SK-N-SH (cell line): Measurements from ENCODE around the gene LYRM2. TPM values are rescaled to one million over a fixed set of nuclear protein-coding genes. Genes with fewer than 3 reads are reported as not detected.

Experiments
- CTCF ChIA-PET: fragments of 300-600, 350-600 bp; formaldehyde crosslinking; extraction: SDS; loops from one replicate; lab custom pipeline; 2021; lab: Yijun Ruan, JAX
- POLR2A ChIA-PET: fragments of 350-600 bp; sonication (Branson Sonifier 250); formaldehyde crosslinking; extraction: SDS; loops from one replicate; lab custom pipeline; 2020; ENCODE audit warnings: antibody characterized with exemption, inconsistent platforms; lab: Yijun Ruan, JAX
- DNase-seq: peaks from one replicate; pipeline ENCODE4 v3.0.0; 2012
- H2AFZ ChIP-seq: fragments of 200-600 bp; sonication (generic); 2 replicates; pipeline ENCODE4 v1.8.1; 2016; ENCODE audit warnings: antibody characterized with exemption, mild to moderate bottlenecking, low read depth
- H3F3A ChIP-seq: fragments of 200-600 bp; sonication (generic); replicated peaks from 2 replicates; pipeline ENCODE3; 2016; ENCODE audit warnings: antibody characterized with exemption, mild to moderate bottlenecking; ENCODE audit not compliant: insufficient read depth
- H3K27ac ChIP-seq, 2 experiments: fragments of 200-500 bp in 1 of 2; fragments of 200-600 bp in 1 of 2; sonication (Bioruptor generic) in 1 of 2; sonication (generic), shearing (Covaris generic) in 1 of 2; 2 replicates each; pipeline versions ENCODE4 v1.5.1 to v1.6.1; 2014 to 2016; ENCODE audit warnings: low read depth in 2 of 2, inconsistent platforms in 1 of 2, low read length in 1 of 2, mild to moderate bottlenecking in 1 of 2, mixed read lengths in 1 of 2
- H3K27me3 ChIP-seq: fragments of 200-600 bp; sonication (generic), shearing (Covaris generic); 2 replicates; pipeline ENCODE4 v1.6.1; 2016; ENCODE audit warnings: mixed run types; ENCODE audit not compliant: insufficient read depth
- H3K36me3 ChIP-seq, 2 experiments: fragments of 200-500 bp in 1 of 2; fragments of 200-600 bp in 1 of 2; sonication (Bioruptor generic) in 1 of 2; sonication (generic) in 1 of 2; replicated peaks in 1 of 2; 2 replicates each; pipeline versions ENCODE3 to v1.5.1; 2014 to 2016; ENCODE audit warnings: low read length in 1 of 2, mild to moderate bottlenecking in 1 of 2; ENCODE audit not compliant: insufficient read depth in 2 of 2, control insufficient read depth in 1 of 2
- H3K4me1 ChIP-seq, 2 experiments: fragments of 200-500 bp in 1 of 2; fragments of 200-600 bp in 1 of 2; sonication (Bioruptor generic) in 1 of 2; sonication (generic), shearing (Covaris generic) in 1 of 2; 2 replicates each; pipeline versions ENCODE4 v1.5.1 to v1.6.1; 2014 to 2016; ENCODE audit warnings: low read depth in 1 of 2, low read length in 1 of 2, mixed run types in 1 of 2; ENCODE audit not compliant: insufficient read depth in 2 of 2, control insufficient read depth in 1 of 2
- H3K4me2 ChIP-seq: fragments of 200-600 bp; sonication (generic), shearing (Covaris generic); 2 replicates; pipeline ENCODE4 v1.6.1; 2017; ENCODE audit warnings: mixed run types
- H3K4me3 ChIP-seq, 2 experiments: fragments of 200-500 bp in 1 of 2; fragments of 200-600 bp in 1 of 2; sonication (Bioruptor generic) in 1 of 2; sonication (generic), shearing (Covaris generic) in 1 of 2; 2 replicates each; pipeline versions ENCODE4 v1.5.1 to v1.8.1; 2014 to 2016; ENCODE audit warnings: low read depth in 2 of 2, inconsistent platforms in 1 of 2, low read length in 1 of 2, mild to moderate bottlenecking in 1 of 2, mixed read lengths in 1 of 2, moderate library complexity in 1 of 2
- H3K79me2 ChIP-seq: fragments of 200-600 bp; sonication (generic); 2 replicates; pipeline ENCODE4 v1.8.1; 2017; ENCODE audit warnings: mild to moderate bottlenecking; ENCODE audit not compliant: insufficient read depth
- H3K9ac ChIP-seq: fragments of 200-600 bp; sonication (generic); 2 replicates; pipeline ENCODE4 v1.6.1; 2017; ENCODE audit warnings: mixed run types
- H3K9me2 ChIP-seq: fragments of 200-600 bp; sonication (generic); 2 replicates; pipeline ENCODE4 v1.6.1; 2017; ENCODE audit warnings: mixed run types
- H3K9me3 ChIP-seq: fragments of 200-600 bp; sonication (generic); 2 replicates; pipeline ENCODE4 v1.6.1; 2017; ENCODE audit warnings: mixed run types, mild to moderate bottlenecking, moderate library complexity
- H4K20me1 ChIP-seq: fragments of 200-600 bp; sonication (generic); 2 replicates; pipeline ENCODE4 v1.6.1; 2017; ENCODE audit warnings: mild to moderate bottlenecking, mixed run types; ENCODE audit not compliant: insufficient read depth
- CTCF ChIP-seq: fragments of 200-600 bp; sonication (generic); IDR thresholded peaks from 2 replicates; pipeline ENCODE4 v1.6.1; 2017; ENCODE audit warnings: antibody characterized with exemption, mild to moderate bottlenecking, moderate library complexity
- ELF1 ChIP-seq: IDR thresholded peaks from 2 replicates; pipeline ENCODE4 v1.4.0; 2012
- EZH2phosphoT487 ChIP-seq: fragments of 200-600 bp; sonication (generic); IDR thresholded peaks from 2 replicates; pipeline ENCODE4 v1.6.1; 2017; ENCODE audit warnings: low read depth, mixed run types, mild to moderate bottlenecking, antibody characterized with exemption, moderate library complexity, borderline replicate concordance
- FOSL2 ChIP-seq: IDR thresholded peaks from 2 replicates; pipeline ENCODE4 v1.4.0; 2012; ENCODE audit warnings: low read depth, mild to moderate bottlenecking, moderate library complexity, borderline replicate concordance
- FOXJ3 ChIP-seq: sonication (generic); formaldehyde crosslinking; IDR thresholded peaks from 2 replicates; pipeline ENCODE4 v1.5.1; 2020; ENCODE audit warnings: mild to moderate bottlenecking, missing genetic modification reagents
- GATA2 ChIP-seq: sonication (generic); formaldehyde crosslinking; IDR thresholded peaks from 2 replicates; pipeline ENCODE4 v1.5.0; 2020; ENCODE audit warnings: mild to moderate bottlenecking, missing genetic modification reagents
- JUND ChIP-seq: IDR thresholded peaks from 2 replicates; pipeline ENCODE4 v1.4.0; 2012
- MXI1 ChIP-seq: IDR thresholded peaks from 2 replicates; pipeline ENCODE4 v1.6.1; 2012; ENCODE audit warnings: mild to moderate bottlenecking, low read depth, low read length, improper control_type of control experiment
- NFIC ChIP-seq: IDR thresholded peaks from 2 replicates; pipeline ENCODE4 v1.4.0; 2012; ENCODE audit warnings: borderline replicate concordance
- NRF1 ChIP-seq: IDR thresholded peaks from 2 replicates; pipeline ENCODE4 v1.6.1; 2012; ENCODE audit warnings: low read depth, mild to moderate bottlenecking, low read length
- RCOR1 ChIP-seq: fragments of 150-350 bp; IDR thresholded peaks from 2 replicates; pipeline ENCODE4 v1.6.1; 2017; ENCODE audit warnings: antibody characterized with exemption, low read length
- RFX5 ChIP-seq: IDR thresholded peaks from 2 replicates; pipeline ENCODE4 v1.6.1; 2012; ENCODE audit warnings: mild to moderate bottlenecking, improper control_type of control experiment, low read length
- RXRA ChIP-seq: IDR thresholded peaks from 2 replicates; pipeline ENCODE4 v1.4.0; 2012; ENCODE audit warnings: low read depth, mild to moderate bottlenecking, borderline replicate concordance
- SIN3A ChIP-seq: IDR thresholded peaks from 2 replicates; pipeline ENCODE4 v1.6.1; 2012; ENCODE audit warnings: low read depth, mild to moderate bottlenecking, low read length, moderate library complexity, borderline replicate concordance
- SMC3 ChIP-seq: IDR thresholded peaks from 2 replicates; pipeline ENCODE4 v1.6.1; 2012; ENCODE audit warnings: low read depth, low read length, improper control_type of control experiment
- TAF1 ChIP-seq: IDR thresholded peaks from 2 replicates; pipeline ENCODE4 v1.6.1; 2012; ENCODE audit warnings: low read depth, mild to moderate bottlenecking, low read length, moderate library complexity, borderline replicate concordance
- TEAD4 ChIP-seq: IDR thresholded peaks from 2 replicates; pipeline ENCODE4 v1.4.0; 2012; ENCODE audit warnings: mild to moderate bottlenecking, borderline replicate concordance; ENCODE audit not compliant: insufficient read depth
- USF1 ChIP-seq: IDR thresholded peaks from 2 replicates; pipeline ENCODE4 v1.4.0; 2012; ENCODE audit warnings: low read depth, borderline replicate concordance
- ZBTB33 ChIP-seq: IDR thresholded peaks from 2 replicates; pipeline ENCODE4 v1.4.0; 2012; ENCODE audit warnings: low read depth, borderline replicate concordance
- WGBS: methylation state at CpG from one replicate; pipeline ENCODE4 v1.1.6; 2017; ENCODE audit warnings: low lambda C conversion rate; 5-methylcytosine and 5-hydroxymethylcytosine counted together
- polyA plus RNA-seq, 3 experiments: library from polyadenylated mRNA; depleted of rRNA; stranded (reverse); fragments of >200 nt; gene quantifications; 2 replicates each; pipeline ENCODE4 v1.2.3, GENCODE V29; 2012
- TF ChIP-seq, protein P1 (sequence below): fragments of 150-350 bp; IDR thresholded peaks from 2 replicates; pipeline ENCODE4 v1.6.1; 2017; ENCODE audit warnings: antibody characterized with exemption, low read length, low read depth, borderline replicate concordance
- TF ChIP-seq, protein P2 (sequence below): IDR thresholded peaks from 2 replicates; pipeline ENCODE4; 2012

Gene LYRM2
- polyA plus RNA-seq, 1 of the 3 experiments (the other 2 are of a cell fraction), result 14.5 TPM

DNA sequence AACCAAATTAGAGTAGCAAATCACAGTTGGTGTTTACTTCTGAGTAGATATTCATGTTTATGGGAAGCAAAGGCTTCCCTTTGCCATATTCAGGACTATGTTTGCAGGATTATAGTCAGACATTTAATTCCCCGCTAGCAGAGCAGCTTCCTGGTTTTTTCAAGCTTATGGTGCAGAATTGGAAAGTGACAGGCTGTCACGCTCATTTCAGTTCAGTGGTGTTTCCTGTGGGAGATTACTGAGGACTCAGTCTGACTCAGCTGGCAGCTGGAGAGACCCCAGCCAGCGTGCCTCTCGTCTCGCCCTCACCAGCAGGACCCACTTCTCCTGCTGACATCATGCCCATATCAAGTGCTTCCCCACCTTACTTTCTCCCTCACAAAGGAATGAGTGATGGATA is 85.1 kb downstream of the LYRM2 start:
- Histone ChIP-seq H3K27ac (no peak overlapping the region), H3K4me2 (no peak overlapping the region), H3F3A (no peaks in the 10 kb centered on the region), H3K36me3 (no peaks in the 10 kb centered on the region), H3K79me2 (no peaks in the 10 kb centered on the region), H3K4me1 (peaks cover 0 to 4% of the 10 kb centered on the region in 2 experiments; a peak in 1 of 4 replicates), H3K27me3 (no peaks in the 10 kb centered on the region), H3K9ac (no peak overlapping the region), H3K9me3 (no peaks in the 10 kb centered on the region), H4K20me1 (no peaks in the 10 kb centered on the region), H3K4me3 (no peak overlapping the region), H3K9me2 (no peaks in the 10 kb centered on the region), H2AFZ (no peak overlapping the region)
- TF ChIP-seq RFX5, result no peak
- no peak for TF ChIP-seq TAF1
- TF ChIP-seq EZH2phosphoT487, result no peak
- TF ChIP-seq ZBTB33, result no peak
- no peak for TF ChIP-seq FOSL2
- TF ChIP-seq RXRA, result no peak
- TF ChIP-seq ELF1, result no peak
- TF ChIP-seq FOXJ3 (CRISPR knock-in tag), result no peak
- TF ChIP-seq SMC3, result no peak
- TF ChIP-seq USF1, result no peak
- ChIA-PET POLR2A (no interaction called here), CTCF (no interaction called here)
- DNase-seq, result no peak
- 76% methylated on average over 5 of the region's 5 CpGs for WGBS

DNA sequence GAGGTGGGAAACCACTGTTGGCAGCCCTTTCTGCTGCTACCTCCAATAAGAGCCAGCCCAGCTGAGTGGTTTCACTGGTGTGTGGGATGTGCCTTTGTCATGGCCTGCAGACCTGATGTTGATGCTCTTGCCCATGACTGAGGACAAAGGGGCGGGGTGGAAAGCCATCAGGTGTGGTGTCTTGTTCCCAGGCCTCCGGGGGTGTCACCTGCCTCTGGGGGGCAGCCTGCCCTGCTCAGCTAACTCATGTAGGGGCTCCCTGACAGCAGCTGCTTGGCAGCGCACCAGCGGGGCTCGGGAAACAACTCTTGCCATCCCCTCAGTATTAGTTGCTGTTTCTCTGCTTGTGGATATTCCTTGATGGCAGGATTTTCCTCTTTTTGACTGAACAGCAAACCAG is 91.3 kb downstream of the LYRM2 start:
- CTCF ChIA-PET, result no interaction called here
- no peak overlapping the region for H2AFZ ChIP-seq
- H3K27ac ChIP-seq, result no peak overlapping the region
- no peak for DNase-seq
- H3K4me1 ChIP-seq, result peaks cover 0 to 8% of the 10 kb centered on the region in 2 experiments; a peak in 1 of 4 replicates
- H3K9me3 ChIP-seq, result no peaks in the 10 kb centered on the region
- TF ChIP-seq RFX5, result no peak
- TF ChIP-seq JUND, result no peak
- no peak for TF ChIP-seq TEAD4
- TF ChIP-seq NFIC, result no peak
- no peak for TF ChIP-seq GATA2 (CRISPR knock-in tag)
- no peak for TF ChIP-seq RCOR1
- TF ChIP-seq, protein P1, sequence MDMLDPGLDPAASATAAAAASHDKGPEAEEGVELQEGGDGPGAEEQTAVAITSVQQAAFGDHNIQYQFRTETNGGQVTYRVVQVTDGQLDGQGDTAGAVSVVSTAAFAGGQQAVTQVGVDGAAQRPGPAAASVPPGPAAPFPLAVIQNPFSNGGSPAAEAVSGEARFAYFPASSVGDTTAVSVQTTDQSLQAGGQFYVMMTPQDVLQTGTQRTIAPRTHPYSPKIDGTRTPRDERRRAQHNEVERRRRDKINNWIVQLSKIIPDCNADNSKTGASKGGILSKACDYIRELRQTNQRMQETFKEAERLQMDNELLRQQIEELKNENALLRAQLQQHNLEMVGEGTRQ, result no peak
- TF ChIP-seq, protein P2, sequence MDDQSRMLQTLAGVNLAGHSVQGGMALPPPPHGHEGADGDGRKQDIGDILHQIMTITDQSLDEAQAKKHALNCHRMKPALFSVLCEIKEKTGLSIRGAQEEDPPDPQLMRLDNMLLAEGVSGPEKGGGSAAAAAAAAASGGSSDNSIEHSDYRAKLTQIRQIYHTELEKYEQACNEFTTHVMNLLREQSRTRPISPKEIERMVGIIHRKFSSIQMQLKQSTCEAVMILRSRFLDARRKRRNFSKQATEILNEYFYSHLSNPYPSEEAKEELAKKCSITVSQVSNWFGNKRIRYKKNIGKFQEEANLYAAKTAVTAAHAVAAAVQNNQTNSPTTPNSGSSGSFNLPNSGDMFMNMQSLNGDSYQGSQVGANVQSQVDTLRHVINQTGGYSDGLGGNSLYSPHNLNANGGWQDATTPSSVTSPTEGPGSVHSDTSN, result no peak
- no peak for TF ChIP-seq RXRA
- TF ChIP-seq EZH2phosphoT487, result no peak
- TF ChIP-seq SIN3A, result no peak
- TF ChIP-seq NRF1, result no peak
- TF ChIP-seq CTCF, result no peak
- TF ChIP-seq MXI1, result no peak
- TF ChIP-seq, all 33 proteins: peak for 0
- POLR2A ChIA-PET, result no interaction called here
- no peaks in the 10 kb centered on the region for H4K20me1 ChIP-seq
- no peaks in the 10 kb centered on the region for H3K27me3 ChIP-seq
- H3K4me2 ChIP-seq, result no peak overlapping the region
- H3K36me3 ChIP-seq, result no peaks in the 10 kb centered on the region
- H3K9ac ChIP-seq, result no peak overlapping the region
- no peaks in the 10 kb centered on the region for H3K79me2 ChIP-seq
- no peak overlapping the region for H3K4me3 ChIP-seq
- no peaks in the 10 kb centered on the region for H3K9me2 ChIP-seq
- H3F3A ChIP-seq, result no peaks in the 10 kb centered on the region
- 50% methylated on average over 2 of the region's 5 CpGs for WGBS
